GM12865 (cell line): Measurements from ENCODE around the gene STRBP.
"Not testable (repeated sequence)": the region's sequence is repeated elsewhere in the genome, so short reads cannot be mapped to it uniquely, and the experiment has no call there.

Source experiments
- DNase-seq: peaks from one replicate; pipeline ENCODE4 v3.0.0; 2010; ENCODE audit warnings: low read depth
- H3K4me3 ChIP-seq: 2 replicates; pipeline ENCODE4 v1.5.1; 2011; ENCODE audit warnings: mild to moderate bottlenecking, low read depth, low read length, control low read depth
- TF ChIP-seq, protein P1 (sequence below): IDR thresholded peaks from 2 replicates; pipeline ENCODE4 v1.5.1; 2011; ENCODE audit warnings: low read length, control low read depth, low read depth, inconsistent platforms; ENCODE audit not compliant: insufficient read depth; ENCODE audit errors: missing control alignments

The STRBP gene

DNA sequence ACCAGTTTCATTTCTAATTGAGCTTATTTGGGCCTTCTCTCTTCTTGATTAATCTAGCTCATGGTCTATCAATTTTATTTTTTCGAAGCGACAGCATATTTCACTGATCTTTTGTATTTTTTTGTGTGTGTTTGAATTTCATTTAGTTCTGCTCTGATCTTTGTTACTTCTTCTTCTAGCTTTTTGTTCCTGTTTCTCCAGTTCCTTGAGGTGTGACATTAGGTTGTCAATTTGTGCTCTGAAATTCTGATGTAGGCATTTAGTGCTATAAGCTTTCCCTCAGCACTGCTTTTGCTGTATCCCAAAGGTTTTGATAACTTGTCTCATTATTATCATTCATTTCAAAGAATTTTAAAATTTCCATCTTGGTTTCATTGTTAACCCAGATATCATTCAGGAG, 67.3 kb downstream of the STRBP start:
- no peak overlapping the region for H3K4me3 ChIP-seq
- TF ChIP-seq, protein P1, sequence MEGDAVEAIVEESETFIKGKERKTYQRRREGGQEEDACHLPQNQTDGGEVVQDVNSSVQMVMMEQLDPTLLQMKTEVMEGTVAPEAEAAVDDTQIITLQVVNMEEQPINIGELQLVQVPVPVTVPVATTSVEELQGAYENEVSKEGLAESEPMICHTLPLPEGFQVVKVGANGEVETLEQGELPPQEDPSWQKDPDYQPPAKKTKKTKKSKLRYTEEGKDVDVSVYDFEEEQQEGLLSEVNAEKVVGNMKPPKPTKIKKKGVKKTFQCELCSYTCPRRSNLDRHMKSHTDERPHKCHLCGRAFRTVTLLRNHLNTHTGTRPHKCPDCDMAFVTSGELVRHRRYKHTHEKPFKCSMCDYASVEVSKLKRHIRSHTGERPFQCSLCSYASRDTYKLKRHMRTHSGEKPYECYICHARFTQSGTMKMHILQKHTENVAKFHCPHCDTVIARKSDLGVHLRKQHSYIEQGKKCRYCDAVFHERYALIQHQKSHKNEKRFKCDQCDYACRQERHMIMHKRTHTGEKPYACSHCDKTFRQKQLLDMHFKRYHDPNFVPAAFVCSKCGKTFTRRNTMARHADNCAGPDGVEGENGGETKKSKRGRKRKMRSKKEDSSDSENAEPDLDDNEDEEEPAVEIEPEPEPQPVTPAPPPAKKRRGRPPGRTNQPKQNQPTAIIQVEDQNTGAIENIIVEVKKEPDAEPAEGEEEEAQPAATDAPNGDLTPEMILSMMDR, result no peak
- DNase-seq, result no peak

DNA sequence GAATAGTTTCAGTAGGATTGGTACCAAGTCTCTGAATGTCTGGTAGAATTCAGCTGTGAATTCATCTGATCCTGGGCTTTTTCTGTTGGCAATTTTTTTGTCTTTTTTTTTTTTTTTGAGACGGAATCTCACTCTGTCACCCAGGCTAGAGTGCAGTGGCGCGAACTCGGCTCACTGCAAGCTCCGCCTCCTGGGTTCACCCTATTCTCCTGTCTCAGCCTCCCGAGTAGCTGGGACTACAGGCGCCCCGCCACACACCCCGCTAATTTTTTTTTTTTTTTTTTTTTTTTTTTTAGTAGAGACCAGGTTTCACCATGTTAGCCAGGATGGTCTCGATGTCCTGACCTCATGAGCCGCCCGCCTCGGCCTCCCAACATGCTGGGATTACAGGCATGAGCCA, 67.9 kb downstream of the STRBP start:
- not testable (repeated sequence) for DNase-seq, H3K4me3 ChIP-seq

- TF ChIP-seq, protein P1, result no peak
- no peak overlapping the region for H3K4me3 ChIP-seq
- DNase-seq, result no peak
Observed at GRCh38 chr9:123196124-123196523, 72.3 kb downstream of the STRBP start.

DNA sequence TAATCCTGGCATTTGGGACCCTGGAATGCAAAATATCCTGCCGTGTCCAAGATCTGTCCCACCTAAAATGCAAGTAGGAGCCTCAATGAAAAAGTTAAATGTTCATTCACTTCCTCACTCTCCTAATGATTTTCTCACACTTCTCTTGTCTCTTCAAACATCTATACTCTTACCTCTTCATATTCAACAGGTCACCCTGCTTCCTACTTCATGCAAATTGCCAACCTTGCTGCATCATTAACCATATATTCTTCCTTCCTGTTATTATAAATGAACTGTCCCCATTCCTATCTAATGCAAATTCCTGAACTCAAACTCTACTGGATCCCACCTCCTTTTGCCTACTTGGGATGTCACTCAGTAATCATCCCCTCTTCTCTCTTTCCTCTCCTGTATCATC, 74.4 kb downstream of the STRBP start:
- H3K4me3 ChIP-seq, result no peak overlapping the region
- DNase-seq, result no peak
- TF ChIP-seq, protein P1, result no peak

DNA sequence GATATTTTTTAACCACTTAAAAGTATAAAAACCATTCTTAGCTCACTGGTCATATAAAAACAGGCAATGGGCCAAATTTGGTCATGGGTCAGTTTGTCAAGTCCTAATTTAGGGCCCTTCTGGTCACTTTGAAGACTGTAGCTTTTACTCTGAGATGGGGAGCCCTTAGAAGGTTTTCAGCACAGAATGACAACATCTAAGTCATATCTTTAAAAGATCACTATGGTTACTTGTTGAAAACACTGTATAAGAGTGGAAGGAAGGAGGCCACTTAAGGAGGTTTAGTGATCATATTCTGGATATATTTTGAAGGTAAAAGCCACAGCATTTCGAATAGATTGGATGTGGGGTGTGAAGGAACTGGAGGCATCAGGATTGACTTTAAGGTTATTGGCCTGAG, 76.7 kb downstream of the STRBP start:
- H3K4me3 ChIP-seq, result no peak overlapping the region
- TF ChIP-seq, protein P1, result no peak
- no peak for DNase-seq

- H3K4me3 ChIP-seq, result no peak overlapping the region
- TF ChIP-seq, protein P1, result no peak
- no peak for DNase-seq
Observed at GRCh38 chr9:123191260-123191659, 77.1 kb downstream of the STRBP start.

DNA sequence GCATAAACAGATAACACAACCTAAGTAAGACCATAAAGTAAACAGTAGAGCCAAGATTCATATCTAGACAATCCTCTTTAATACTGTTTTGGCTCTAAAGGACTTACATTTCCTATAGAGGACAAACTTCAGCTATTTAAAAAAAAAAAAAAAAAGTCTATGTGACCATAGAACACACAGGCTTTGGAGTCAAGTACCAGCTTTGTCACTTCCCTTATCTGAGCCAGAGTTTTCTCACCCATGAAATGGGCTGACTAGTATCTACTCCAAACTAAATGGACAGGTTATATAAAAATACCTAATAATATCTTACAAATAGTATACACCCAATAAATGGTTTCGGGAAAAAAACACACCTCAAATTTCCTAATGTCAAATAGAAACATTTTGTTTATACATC, 81.3 kb downstream of the STRBP start:
- TF ChIP-seq, protein P1, result no peak
- H3K4me3 ChIP-seq, result no peak overlapping the region
- DNase-seq, result no peak

DNA sequence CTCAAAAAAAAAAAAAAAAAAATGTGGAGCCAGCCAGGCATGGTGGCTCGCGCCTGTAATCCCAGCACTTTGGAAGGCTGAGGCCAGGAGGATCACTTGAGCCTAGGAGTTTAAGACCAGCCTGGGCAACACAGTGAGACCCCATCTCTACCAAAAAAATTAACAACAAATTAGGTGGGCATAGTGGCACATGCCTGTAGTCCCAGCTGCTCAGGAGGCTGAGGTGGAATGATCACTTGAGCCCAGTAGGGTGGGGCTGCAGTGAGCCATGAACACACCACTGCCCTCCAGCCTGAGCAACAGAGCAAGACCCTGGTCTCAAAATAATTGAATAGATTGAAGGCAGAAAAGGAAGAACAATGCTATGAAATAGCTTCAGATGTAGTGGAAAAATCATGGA, 82.4 kb downstream of the STRBP start:
- DNase-seq, H3K4me3 ChIP-seq: not testable (repeated sequence)
